Epithelial cell of umbilical artery (primary cell): ENCODE measurements around the gene IFITM1. TPM values are rescaled to one million over a fixed set of nuclear protein-coding genes. Genes with fewer than 3 reads are reported as not detected.

Experiments
- total RNA-seq: library from RNA; depleted of rRNA; stranded (reverse); fragments of >200 nt; gene quantifications from 2 replicates; pipeline ENCODE4 v1.2.3, GENCODE V29; 2014

IFITM1 gene
- 18.5 and 92.6 TPM in 2 replicates for total RNA-seq

DNA sequence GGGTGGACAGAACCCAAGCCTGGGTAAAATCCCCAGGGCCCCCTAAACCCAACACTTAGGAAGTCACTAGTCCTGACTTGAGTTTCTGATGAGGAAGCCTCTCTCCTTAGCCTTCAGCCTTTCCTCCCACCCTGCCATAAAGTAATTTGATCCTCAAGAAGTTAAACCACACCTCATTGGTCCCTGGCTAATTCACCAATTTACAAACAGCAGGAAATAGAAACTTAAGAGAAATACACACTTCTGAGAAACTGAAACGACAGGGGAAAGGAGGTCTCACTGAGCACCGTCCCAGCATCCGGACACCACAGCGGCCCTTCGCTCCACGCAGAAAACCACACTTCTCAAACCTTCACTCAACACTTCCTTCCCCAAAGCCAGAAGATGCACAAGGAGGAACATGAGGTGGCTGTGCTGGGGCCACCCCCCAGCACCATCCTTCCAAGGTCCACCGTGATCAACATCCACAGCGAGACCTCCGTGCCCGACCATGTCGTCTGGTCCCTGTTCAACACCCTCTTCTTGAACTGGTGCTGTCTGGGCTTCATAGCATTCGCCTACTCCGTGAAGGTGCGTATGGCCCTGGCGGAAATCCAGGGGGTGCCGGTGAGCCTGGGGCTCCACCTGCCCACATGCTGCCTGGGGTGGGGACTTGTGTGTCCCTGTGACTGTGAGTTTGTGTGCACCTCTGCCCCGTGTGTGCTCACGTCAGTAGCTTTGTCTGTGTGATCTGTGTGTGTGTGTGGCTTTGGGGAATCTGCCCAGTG, at the start of gene IFITM1:
Gene IFITM1 (plus strand): TSS at position 254 of the 767 bp plus-strand sequence. CDS start 131 bp downstream, at position 385.

DNA sequence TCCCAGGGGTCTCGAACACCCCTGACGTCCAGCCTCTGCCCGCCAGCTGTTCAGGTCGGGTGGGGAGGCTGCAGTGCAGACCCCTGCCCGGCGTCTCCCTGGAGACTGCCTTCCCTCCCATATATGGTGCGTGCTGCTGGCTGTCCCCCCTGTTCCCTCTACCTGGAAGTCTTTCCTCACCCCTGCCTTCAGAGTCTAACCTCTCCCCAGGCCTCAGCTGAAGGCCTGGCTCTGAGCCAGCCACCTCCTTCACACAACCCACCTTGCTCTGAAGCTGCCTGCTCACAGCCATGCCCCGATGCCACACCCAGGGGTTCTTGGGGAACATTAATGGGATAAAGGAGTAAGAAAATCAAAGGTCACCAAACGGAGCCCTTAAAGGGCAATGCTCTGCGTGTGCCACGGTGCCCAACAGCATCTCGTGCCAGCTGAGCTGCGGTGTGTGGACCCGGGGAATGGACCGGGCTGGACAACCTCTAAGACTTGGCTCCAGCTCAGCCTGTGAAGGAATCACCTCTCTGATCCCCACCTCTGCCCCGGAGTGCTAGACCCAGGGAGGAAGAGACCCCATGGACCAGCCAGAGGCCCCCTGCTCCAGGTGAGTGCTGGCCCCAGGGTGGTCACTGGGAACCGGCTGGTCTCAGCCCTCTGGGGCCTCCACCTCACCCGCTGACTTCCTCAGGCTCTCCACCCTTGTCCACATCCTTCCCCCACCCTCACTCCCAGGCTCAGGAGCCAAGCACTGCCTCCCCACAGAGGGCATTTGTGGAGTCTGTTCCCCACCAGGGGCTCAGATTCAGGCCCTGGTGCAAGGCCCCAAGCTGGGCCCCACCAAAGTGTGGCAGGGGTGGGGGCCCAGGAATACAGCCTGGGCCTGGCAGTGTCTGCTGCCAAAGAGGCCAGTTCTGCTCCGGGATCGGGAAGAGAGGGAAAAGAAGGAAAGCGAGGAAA, 35.6 kb upstream of the IFITM1 start, which contains the start of gene NLRP6:
Gene NLRP6 (plus strand): TSS at position 407 of the 951 bp plus-strand sequence. CDS start 163 bp downstream, at position 570.

DNA sequence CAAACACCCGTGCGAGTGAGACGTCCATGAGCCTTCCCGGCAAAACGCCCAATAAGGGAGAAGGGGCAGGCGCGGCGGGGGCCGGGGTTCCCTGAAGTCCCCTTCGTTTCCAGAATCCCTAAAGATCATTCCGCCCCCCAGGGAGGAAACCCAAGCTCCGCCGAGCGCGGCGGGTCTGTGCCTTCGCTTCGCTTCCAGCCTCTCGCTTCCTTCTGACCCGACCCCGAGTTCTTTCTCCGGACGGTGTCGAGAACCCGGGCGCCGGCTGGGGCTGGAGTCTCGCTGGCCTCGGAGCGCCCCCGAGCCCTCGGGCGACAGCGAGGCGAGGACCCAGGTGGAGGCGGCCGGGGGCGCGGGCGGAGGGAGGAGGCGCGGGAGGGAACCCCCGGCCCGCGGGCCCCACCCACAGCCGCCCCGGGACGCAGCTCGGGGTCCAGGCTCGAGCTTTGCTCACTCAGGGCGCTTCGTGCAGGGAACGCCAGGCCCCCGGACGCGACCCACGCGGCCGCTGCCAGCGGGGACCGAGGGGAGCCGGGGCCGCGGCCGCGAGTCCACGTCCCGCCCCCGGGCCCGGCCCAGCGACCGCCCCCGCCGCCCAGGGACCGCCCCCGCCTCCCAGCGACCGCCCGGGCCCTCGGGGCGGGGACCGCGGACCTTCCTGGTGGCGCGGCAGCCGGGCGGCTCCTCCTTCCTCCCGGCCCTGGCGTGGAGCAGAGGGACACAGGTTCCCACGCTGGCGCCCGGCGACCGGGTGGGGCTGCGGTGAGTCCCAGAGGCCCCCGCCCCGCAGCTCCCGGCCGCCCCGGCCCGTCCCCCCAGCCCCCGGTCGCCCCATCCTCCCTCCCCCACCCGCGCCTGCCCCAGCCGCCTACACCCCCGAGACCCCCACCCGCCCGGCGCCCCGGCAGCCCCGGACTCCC, 25.1 kb upstream of the IFITM1 start, which contains the start of gene PGGHG:
Gene PGGHG (plus strand): TSS at position 649 of the 920 bp plus-strand sequence. CDS start 691 bp downstream, outside the sequence.

DNA sequence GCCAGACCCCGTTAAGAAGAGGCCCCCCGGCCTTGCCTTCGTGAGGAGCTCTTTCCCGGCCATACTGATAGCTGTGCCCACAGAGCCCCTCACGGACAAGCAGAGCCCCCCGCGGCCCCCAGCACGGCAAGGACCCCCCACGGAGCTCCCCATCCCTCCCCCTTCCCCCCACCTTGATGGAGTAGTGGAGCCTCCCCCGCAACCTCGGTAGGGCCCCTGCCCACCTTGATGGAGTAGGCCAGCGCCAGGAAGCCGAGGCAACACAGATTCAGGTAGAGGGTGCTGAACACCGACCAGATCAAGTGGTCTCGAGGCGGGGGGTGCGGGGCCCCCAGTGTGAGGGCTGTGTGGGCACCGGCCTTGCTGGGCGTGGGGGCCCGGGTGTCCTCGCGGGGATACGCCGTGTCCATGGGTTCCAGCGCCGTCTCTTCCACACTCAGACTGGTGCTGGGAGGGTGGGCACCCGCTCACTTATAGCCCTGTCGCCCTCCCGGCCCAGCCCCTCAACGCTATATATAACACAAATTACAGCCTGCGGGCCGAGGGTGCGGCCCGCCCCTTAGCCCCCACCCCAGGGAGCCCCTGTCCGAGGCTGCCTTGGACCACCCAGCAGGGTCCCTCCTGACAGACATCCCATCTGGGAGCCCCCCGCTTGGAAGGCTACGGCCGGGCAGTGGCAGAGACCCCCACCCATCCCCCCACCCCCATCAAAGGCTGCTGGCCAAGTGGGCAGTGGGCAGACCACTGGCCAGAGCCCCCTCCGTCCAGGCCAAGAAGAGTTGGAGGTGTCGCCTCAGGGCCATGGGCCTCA, 14.6 kb upstream of the IFITM1 start, which contains the start of gene IFITM5:
Gene IFITM5 (minus strand): TSS at position 446 of the 811 bp plus-strand sequence. CDS start 36 bp downstream, at position 410.

DNA sequence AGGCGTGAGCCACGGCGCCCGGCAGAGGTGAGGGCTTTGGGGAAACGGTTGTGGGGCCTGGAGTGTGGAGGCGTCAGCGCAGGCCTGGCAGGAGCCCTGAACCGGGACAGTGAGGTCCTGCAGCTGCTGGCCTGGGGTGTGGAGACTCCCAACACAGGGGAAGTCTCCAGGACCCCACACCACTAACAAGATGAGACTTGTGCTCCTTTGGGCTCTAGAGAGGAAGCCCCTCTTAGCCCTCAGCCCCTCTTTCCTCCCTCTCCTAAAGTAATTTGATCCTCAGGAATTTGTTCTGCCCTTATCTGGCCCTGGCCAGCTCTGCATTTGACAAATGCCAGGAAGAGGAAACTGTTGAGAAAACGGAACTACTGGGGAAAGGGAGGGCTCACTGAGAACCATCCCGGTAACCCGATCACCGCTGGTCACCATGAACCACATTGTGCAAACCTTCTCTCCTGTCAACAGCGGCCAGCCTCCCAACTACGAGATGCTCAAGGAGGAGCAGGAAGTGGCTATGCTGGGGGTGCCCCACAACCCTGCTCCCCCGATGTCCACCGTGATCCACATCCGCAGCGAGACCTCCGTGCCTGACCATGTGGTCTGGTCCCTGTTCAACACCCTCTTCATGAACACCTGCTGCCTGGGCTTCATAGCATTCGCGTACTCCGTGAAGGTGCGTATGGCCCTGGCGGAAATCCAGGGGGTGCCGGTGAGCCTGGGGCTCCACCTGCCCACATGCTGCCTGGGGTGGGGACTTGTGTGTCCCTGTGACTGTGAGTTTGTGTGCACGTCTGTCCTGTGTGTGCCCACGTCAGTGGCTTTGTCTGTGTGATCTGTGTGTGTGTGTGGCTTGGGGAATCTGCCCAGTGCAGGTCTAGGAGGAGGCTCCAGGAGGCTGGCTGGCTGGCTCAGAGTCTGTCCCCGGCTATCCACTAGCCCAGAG, 5.8 kb upstream of the IFITM1 start, which contains the start of gene IFITM2:
Gene IFITM2 (plus strand): TSS at position 51 of the 943 bp plus-strand sequence. CDS start 377 bp downstream, at position 428.

Other genes starting within 250 kb of the IFITM1 start
- gene SCGB1C1, start 121.0 kb upstream of the IFITM1 start, total RNA-seq, result not detected in 2 replicates
- gene BET1L, start 106.6 kb upstream of the IFITM1 start, total RNA-seq, result 11.4 and 12.0 TPM in 2 replicates
- 104 and 140 TPM in 2 replicates for gene RIC8A, start 106.3 kb upstream of the IFITM1 start, total RNA-seq
- gene SIRT3, start 77.7 kb upstream of the IFITM1 start, total RNA-seq, result 5.2 and 5.9 TPM in 2 replicates
- gene PSMD13, start 77.1 kb upstream of the IFITM1 start, total RNA-seq, result 212 and 331 TPM in 2 replicates
- not detected in 2 replicates for gene NLRP6, start 35.6 kb upstream of the IFITM1 start, total RNA-seq
- gene PGGHG, start 24.9 kb upstream of the IFITM1 start, total RNA-seq, result 10.4 and 10.8 TPM in 2 replicates
- not detected in 2 replicates for gene IFITM5, start 14.5 kb upstream of the IFITM1 start, total RNA-seq
- 24.0 and 41.9 TPM in 2 replicates for gene IFITM2, start 6.2 kb upstream of the IFITM1 start, total RNA-seq
- gene IFITM3, start 6.8 kb downstream of the IFITM1 start, total RNA-seq, result 25.3 and 49.7 TPM in 2 replicates
- 0.46 and 7.8 TPM in 2 replicates for gene B4GALNT4, start 55.5 kb downstream of the IFITM1 start, total RNA-seq
- gene PKP3, start 80.2 kb downstream of the IFITM1 start, total RNA-seq, result 0.15 and 0.32 TPM in 2 replicates
- 28.1 and 43.2 TPM in 2 replicates for gene SIGIRR, start 101.0 kb downstream of the IFITM1 start, total RNA-seq
- gene ANO9, start 128.0 kb downstream of the IFITM1 start, total RNA-seq, result not detected in 2 replicates
- 29.9 and 30.2 TPM in 2 replicates for gene PTDSS2, start 136.2 kb downstream of the IFITM1 start, total RNA-seq
- gene RNH1, start 193.2 kb downstream of the IFITM1 start, total RNA-seq, result 167 and 236 TPM in 2 replicates
- 43.0 and 67.2 TPM in 2 replicates for gene HRAS, start 221.5 kb downstream of the IFITM1 start, total RNA-seq
- gene LRRC56, start 223.5 kb downstream of the IFITM1 start, total RNA-seq, result 0.30 and 0.32 TPM in 2 replicates
- 0.30 and 0.65 TPM in 2 replicates for gene LMNTD2, start 246.7 kb downstream of the IFITM1 start, total RNA-seq
- 10.2 and 14.3 TPM in 2 replicates for gene RASSF7, start 246.9 kb downstream of the IFITM1 start, total RNA-seq